Fibroblast of peridontal ligament (primary cell): ENCODE data around the gene MGST2.

Experiments used
- DNase-seq: peaks from one replicate; pipeline ENCODE4 v3.0.0-alpha.2; 2010; ENCODE audit errors: extremely low read depth

The MGST2 gene

GRCh38 chr4:139738846-139739613 lies 73.4 kb downstream of the MGST2 start:
- DNase-seq = peak; percentile 49

GRCh38 chr4:139740121-139740520 lies 74.5 kb downstream of the MGST2 start:
- no peak for DNase-seq

DNA sequence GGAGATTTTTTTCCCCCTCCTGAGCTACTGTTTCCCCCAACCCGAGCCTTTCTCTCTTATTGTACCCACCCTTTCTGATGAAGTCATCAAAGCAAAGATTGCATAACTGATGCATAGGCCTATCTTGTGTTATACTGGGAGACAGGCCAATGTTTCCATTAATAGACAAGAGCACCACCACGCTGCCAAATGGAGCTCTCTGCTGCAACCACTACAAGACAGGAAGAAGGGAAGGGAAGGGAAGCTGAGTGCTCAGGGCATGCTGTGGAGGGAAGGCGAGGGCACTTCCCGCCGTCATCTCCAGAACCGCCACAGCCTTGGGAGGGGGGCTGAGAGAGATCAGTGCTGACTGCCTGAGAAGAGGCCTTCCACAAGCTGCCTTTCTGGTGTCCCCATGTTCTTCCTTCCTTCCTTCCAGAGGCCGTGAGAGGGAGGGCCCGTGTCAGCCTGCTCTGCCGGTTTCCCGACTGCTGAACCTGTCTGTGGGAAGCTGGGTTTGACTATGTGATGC lies 75.0 kb downstream of the MGST2 start:
- DNase-seq = peak; percentile 96

DNA sequence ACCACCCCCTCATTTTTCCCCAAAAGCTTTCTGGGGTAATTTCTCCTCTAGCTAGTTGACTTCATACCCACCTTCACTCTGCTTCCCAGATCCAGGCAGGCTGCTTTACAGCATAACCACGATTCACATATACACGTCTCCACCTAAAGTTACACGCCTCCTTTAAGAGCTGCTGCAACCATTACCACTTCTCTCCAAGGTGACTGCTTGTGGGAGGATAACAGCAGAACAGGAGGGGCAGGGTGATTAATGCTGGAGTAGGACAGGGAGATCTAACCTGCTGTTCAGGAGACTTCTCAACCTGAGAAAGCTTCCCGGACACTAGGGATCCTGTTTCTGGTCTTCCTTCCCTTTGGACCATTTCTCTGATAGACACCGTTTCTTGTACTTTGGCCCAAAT lies 77.4 kb downstream of the MGST2 start:
- DNase-seq = no peak

GRCh38 chr4:139744232-139744631 lies 78.6 kb downstream of the MGST2 start:
- no peak for DNase-seq

- no peak for DNase-seq
Measured at GRCh38 chr4:139745111-139745639, 79.6 kb downstream of the MGST2 start.

DNA sequence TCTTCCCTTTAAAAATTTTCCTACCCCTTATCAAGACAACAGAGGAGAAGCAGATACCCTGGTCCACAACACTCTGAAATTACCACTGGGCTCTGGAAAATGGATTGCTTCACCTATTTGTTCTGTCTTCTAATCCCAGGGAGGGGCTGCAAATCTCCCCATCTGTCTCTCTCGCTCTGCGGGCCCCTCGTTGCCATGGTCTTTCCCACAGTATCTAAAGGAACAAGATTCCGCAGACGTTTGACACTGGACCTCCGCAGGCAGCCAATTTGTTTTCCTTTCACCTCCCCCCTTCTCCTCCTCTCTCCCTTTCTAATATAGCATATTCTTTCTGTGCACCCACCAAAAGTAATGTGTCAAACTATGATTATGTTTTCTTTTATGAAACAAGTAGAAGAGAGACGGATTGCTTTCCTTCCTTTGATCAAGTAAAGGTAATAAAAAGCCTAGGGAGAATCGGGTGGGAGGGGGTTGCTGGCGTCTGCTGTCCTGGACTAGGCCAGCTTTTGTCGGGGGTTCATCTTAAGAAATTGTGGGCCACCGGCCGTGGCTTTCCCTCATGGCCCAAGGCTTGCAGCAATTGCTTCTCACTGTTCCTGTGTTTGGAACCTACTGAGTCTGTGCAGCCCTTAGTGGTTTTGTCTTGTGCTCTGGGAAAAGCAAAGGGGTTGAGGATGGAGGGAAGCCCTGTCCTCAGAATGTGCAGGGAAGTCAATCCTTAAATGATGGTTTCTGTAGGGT lies 81.0 kb downstream of the MGST2 start:
- no peak for DNase-seq

- DNase-seq = no peak
Measured at GRCh38 chr4:139749338-139749737, 83.7 kb downstream of the MGST2 start.

GRCh38 chr4:139749835-139750498 lies 84.3 kb downstream of the MGST2 start:
- DNase-seq = no peak

DNA sequence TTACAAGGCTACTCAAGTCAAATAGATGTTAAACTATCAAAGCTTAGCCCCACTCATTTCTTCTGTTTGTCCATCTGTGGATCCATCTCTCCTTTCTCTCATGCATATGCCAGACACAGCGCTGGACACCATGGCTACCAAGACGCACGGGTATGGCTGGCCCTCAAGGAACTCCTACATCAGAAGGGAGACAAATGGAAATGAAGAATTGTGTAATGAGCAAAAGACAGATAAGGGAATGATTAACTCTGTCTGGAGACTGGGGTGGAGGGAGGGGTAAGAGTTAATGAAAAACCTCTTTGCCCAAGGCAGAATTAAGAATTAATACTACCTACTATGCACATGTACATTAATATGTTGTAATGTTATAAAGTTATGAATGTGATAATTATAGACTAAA lies 88.1 kb downstream of the MGST2 start:
- no peak for DNase-seq
